Nephron progenitor cell (in vitro differentiated cells): ENCODE data around the gene MTIF3.

Experiments
- DNase-seq: peaks from one replicate; pipeline ENCODE4 v3.0.0; 2021
- H3K27ac Mint-ChIP-seq: 2 replicates; pipeline ENCODE4 v1.8.0; 2021; ENCODE audit warnings: mild to moderate bottlenecking, moderate library complexity, mixed read lengths
- H3K27me3 Mint-ChIP-seq: 2 replicates; pipeline ENCODE4 v1.8.0; 2021; ENCODE audit warnings: mild to moderate bottlenecking, low read depth, mixed read lengths; ENCODE audit not compliant: poor library complexity
- H3K36me3 Mint-ChIP-seq: 2 replicates; pipeline ENCODE4 v1.8.0; 2021; ENCODE audit warnings: low read depth, mixed read lengths
- H3K4me1 Mint-ChIP-seq: 2 replicates; pipeline ENCODE4 v1.8.0; 2021; ENCODE audit warnings: mixed read lengths
- H3K4me3 Mint-ChIP-seq: 2 replicates; pipeline ENCODE4 v1.8.0; 2021; ENCODE audit warnings: mild to moderate bottlenecking, moderate library complexity, mixed read lengths
- H3K9me3 Mint-ChIP-seq: 2 replicates; pipeline ENCODE4 v1.8.0; 2021; ENCODE audit warnings: mild to moderate bottlenecking, moderate library complexity, mixed read lengths
- TF ChIP-seq, protein P1 (sequence below): fragments of 200-600 bp; sonication (generic); IDR thresholded peaks from 2 replicates; pipeline ENCODE4 v1.5.0; 2021; ENCODE audit warnings: antibody characterized with exemption

MTIF3 gene

DNA sequence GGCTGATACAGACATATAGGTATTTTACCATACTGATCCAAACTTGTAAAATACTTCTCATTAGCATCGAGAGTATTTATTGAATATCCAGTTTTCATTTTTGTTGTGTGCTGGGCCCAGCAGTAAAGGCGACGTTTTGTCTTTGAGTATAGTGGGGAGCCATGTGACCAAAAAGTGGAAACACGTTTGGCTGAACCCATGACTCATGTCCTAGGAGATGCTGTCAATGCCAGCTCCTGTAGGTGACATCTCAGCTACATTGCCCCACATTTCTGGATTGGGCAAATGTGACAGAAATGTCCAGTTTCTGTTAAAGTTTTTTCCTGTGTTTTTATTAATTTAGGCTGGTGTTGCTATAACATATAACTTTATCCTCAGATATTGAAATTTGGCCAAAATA, 52.0 kb downstream of the MTIF3 start:
- H3K36me3 Mint-ChIP-seq = no peaks in the 10 kb centered on the region
- H3K4me3 Mint-ChIP-seq = no peak overlapping the region
- no peak overlapping the region for H3K27ac Mint-ChIP-seq
- TF ChIP-seq, protein P1, sequence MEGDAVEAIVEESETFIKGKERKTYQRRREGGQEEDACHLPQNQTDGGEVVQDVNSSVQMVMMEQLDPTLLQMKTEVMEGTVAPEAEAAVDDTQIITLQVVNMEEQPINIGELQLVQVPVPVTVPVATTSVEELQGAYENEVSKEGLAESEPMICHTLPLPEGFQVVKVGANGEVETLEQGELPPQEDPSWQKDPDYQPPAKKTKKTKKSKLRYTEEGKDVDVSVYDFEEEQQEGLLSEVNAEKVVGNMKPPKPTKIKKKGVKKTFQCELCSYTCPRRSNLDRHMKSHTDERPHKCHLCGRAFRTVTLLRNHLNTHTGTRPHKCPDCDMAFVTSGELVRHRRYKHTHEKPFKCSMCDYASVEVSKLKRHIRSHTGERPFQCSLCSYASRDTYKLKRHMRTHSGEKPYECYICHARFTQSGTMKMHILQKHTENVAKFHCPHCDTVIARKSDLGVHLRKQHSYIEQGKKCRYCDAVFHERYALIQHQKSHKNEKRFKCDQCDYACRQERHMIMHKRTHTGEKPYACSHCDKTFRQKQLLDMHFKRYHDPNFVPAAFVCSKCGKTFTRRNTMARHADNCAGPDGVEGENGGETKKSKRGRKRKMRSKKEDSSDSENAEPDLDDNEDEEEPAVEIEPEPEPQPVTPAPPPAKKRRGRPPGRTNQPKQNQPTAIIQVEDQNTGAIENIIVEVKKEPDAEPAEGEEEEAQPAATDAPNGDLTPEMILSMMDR = no peak
- H3K4me1 Mint-ChIP-seq = peaks cover 54% of the 10 kb centered on the region
- H3K27me3 Mint-ChIP-seq = no peaks in the 10 kb centered on the region
- H3K9me3 Mint-ChIP-seq = peaks cover 5% of the 10 kb centered on the region
- no peak for DNase-seq

DNA sequence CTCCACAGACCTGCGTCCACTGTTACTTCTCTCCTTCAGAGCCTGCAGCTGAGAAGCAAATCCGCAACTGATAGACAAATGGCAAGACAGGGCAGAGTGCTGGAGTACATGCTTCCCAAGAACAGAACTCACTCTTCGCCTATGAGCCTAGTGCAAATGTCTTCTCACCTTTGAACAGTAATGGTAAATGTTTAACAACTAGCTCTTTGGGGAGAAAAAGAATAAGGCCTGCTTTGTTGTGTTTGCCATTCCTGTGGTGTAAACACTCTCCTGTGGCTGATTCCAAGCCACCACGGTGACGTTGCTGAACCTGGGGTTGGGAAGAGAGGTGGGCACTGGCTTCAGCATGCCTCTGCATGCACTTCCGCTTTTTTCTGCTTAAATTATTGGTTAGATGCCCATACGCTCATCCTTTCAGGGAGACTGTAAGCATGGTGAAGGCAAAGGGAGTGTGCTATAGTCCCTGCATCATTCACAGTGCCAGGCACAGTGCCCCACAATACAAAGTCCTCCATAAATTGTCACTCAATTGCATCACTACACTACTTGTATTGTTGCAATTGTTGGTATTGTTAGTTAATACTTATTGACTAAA, 54.0 kb downstream of the MTIF3 start:
- Mint-ChIP-seq H3K36me3 (no peaks in the 10 kb centered on the region), H3K27me3 (no peaks in the 10 kb centered on the region), H3K9me3 (peaks cover 5% of the 10 kb centered on the region), H3K27ac (no peak overlapping the region), H3K4me1 (peaks cover 44% of the 10 kb centered on the region), H3K4me3 (no peak overlapping the region)
- TF ChIP-seq, protein P1 = no peak
- no peak for DNase-seq

DNA sequence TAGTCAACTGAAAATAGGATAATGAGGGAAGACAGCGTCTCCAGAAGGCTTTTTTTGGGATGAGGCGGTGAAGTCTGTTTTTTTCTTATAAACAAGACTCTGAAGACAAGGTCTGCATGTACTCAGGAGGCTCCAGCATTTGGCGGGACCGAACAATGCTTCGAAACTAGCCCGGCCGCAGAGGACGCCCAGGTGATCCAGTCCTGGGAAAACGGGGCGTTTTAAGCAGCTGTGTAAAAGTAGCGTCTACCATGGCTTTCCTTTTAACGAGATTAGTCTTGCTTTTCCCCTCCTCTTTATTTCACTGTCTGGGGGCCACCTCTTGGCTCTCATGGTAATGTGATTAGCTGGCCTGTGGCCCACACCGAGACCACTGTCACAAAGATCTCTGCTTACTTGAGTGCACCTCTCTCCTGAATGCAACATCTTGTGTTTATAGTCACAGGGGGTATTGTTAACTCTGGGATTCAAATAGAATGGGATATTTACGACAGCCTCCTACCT, 55.3 kb downstream of the MTIF3 start:
- H3K4me3 Mint-ChIP-seq = peak overlapping the region; percentile 37
- DNase-seq = no peak

DNA sequence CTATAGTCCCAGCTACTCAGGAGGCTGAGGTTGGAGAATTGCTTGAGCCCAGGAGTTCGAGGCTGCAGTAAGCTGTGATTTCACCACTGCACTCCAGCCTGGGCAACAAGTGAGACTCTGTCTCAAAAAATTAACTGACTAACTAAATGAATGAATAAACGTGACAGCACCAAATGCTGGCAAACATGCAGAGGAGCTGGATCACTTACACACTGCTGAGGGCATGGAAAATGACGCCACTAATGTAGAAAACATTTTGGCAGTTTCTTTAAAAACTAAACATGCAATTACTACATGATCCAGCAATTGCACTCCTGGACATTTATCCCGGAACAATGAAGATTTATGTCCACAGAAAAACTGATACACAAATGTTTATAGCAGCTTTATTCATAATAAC, 57.3 kb downstream of the MTIF3 start:
- Mint-ChIP-seq H3K4me3 (no peak overlapping the region), H3K36me3 (no peaks in the 10 kb centered on the region), H3K27me3 (peaks cover 6% of the 10 kb centered on the region), H3K27ac (no peak overlapping the region), H3K4me1 (peaks cover 58% of the 10 kb centered on the region), H3K9me3 (no peaks in the 10 kb centered on the region)
- no peak for DNase-seq
- TF ChIP-seq, protein P1 = no peak

More for the DNA sequence above, 55.3 kb downstream of the MTIF3 start:
- Mint-ChIP-seq H3K9me3 (peaks cover 4% of the 10 kb centered on the region), H3K27ac (peak overlapping the region; percentile 80), H3K27me3 (peaks cover 3% of the 10 kb centered on the region), H3K36me3 (no peaks in the 10 kb centered on the region), H3K4me1 (peaks cover 45% of the 10 kb centered on the region)
- TF ChIP-seq, protein P1 = no peak

DNA sequence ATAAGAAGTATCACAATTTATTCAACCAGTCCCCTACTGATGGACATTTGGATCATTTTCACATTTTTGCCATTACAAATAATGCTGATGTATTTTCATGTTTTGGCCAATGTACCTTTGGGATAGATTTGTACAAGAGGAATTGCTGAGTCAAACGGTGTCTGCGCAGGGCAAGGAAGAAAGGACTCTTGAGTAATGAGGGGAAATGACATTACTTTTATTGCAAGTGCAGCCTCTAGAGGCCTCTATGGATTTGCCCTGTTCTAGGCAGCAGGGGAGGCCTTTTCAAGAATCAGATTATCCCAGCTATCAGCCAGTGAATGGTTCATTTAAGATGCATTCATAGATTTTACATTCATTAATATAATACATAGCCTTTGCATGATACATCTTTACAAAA, 58.9 kb downstream of the MTIF3 start:
- H3K27ac Mint-ChIP-seq = peak overlapping the region; percentile 4
- no peak for DNase-seq
- no peaks in the 10 kb centered on the region for H3K9me3 Mint-ChIP-seq
- H3K4me3 Mint-ChIP-seq = no peak overlapping the region
- TF ChIP-seq, protein P1 = no peak
- no peaks in the 10 kb centered on the region for H3K36me3 Mint-ChIP-seq
- H3K27me3 Mint-ChIP-seq = peaks cover 6% of the 10 kb centered on the region
- peaks cover 62% of the 10 kb centered on the region for H3K4me1 Mint-ChIP-seq

DNA sequence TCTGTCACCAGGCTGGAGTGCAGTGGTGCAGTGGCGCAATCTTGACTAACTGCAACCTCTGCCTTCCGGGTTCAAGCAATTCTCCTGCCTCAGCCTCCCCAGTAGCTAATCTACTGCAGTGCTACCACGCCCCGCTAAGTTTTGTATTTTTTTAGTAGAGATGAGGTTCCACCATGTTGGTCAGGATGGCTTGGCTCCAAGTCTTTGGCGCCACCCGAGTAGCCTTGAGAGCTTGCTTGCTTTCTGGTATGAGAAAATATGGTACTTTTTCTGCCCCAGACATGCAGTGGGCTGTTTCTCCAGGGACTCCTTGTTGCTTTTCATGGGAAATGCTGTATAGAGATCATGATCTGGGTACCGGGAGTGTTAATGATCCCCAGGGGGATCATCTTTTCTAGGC, 60.5 kb downstream of the MTIF3 start:
- Mint-ChIP-seq H3K4me1 (peaks cover 56% of the 10 kb centered on the region), H3K4me3 (no peak overlapping the region), H3K9me3 (no peaks in the 10 kb centered on the region), H3K36me3 (no peaks in the 10 kb centered on the region), H3K27ac (peak overlapping the region; percentile 51), H3K27me3 (peaks cover 6% of the 10 kb centered on the region)
- TF ChIP-seq, protein P1 = no peak
- DNase-seq = no peak
